ENCODE results near the gene TOR1AIP1.
A peak's percentile ranks its signal among the peaks of the same experiment; 100 is the strongest.

TOR1AIP1 gene

GRCh38 chr1:179881642-179882252 lies 338 bp upstream of the TOR1AIP1 start:
- DNase-seq (ENCODE audit: low read depth): no peak

DNA sequence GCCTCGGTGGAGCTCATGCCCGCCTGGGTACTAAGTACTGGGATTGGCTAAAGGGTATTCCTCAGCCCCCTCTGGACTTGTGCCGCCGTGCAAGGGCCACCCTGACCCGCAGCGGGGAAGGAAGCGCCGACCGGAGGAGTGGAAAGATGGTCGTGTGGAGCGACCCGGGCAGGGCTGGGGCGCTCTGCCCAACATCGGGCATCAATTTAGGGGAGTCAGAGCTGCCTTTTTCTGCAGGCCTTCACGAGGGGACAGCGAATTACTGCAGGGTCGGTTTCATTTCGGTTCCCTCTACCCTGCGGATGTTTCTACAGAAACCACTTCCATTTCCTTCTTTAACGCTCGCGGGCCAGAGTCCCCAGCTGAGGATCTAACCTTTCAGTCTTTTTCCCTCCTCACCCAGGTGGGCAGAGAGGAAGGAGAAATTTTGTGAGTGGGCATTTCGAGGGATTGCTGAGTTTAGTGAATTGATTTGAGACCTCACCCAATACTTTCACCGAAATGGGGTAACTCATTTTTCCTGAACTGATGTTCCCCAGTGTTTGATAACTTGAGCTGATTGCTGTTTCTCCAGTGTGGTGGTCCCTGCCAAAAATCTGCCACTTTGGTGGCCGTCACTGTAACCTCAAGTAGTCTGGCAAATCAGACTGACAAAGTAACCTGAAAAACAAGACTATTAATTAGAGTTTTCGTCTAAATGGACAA lies 1.1 kb downstream of the TOR1AIP1 start:
- no peak for DNase-seq (ENCODE audit: low read depth)

- DNase-seq (ENCODE audit: low read depth): peak; percentile 68
Observed at GRCh38 chr1:179883745-179884138, 1.7 kb downstream of the TOR1AIP1 start.

GRCh38 chr1:179888071-179888470 lies 6.0 kb downstream of the TOR1AIP1 start:
- DNase-seq (ENCODE audit: low read depth): no peak

DNA sequence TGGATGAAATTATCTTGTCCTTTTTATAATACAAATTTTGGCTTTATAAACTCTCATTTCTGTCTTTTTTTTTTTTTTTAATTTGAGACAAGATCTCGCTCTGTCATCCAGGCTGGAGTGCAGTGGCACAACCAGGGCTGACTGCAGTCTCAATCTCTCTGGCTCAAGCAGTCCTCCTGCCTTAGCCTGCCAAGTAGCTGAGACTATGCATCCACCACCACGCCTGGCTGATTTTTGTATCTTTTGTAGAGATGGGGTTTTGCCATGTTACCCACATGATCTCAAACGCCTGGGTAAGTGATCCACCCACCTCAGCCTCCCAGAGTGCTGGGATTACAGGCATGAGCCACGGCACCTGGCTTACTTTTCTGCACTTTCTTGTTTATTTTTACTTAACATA lies 7.5 kb downstream of the TOR1AIP1 start:
- no peak for DNase-seq (ENCODE audit: low read depth)

DNA sequence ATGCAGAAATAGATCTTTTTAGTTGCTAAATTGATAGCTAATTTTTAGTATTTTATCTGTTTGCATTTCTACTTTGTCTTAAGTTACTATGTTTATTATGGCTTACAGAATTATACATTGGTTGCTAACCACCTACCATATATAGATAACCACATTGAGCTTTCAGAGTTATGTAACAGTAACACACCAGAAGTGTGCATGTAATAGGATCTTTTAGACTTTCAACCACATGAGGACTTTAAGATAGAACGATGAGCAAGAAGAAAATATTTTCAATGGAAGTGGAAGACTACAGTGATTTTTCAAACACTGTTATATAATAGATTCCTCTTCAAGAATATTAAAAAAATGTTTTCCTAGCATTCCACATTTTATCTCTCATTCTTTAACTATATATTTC lies 28.8 kb downstream of the TOR1AIP1 start:
- DNase-seq (ENCODE audit: low read depth): no peak

- DNase-seq (ENCODE audit: low read depth): no peak
Observed at GRCh38 chr1:179911812-179912211, 29.7 kb downstream of the TOR1AIP1 start.

- no peak for DNase-seq (ENCODE audit: low read depth)
Observed at GRCh38 chr1:179917601-179918429, 35.7 kb downstream of the TOR1AIP1 start.

GRCh38 chr1:179921472-179921871 lies 39.4 kb downstream of the TOR1AIP1 start:
- DNase-seq (ENCODE audit: low read depth): no peak

- no peak for DNase-seq (ENCODE audit: low read depth)
Observed at GRCh38 chr1:179921981-179922872, 40.1 kb downstream of the TOR1AIP1 start.

DNA sequence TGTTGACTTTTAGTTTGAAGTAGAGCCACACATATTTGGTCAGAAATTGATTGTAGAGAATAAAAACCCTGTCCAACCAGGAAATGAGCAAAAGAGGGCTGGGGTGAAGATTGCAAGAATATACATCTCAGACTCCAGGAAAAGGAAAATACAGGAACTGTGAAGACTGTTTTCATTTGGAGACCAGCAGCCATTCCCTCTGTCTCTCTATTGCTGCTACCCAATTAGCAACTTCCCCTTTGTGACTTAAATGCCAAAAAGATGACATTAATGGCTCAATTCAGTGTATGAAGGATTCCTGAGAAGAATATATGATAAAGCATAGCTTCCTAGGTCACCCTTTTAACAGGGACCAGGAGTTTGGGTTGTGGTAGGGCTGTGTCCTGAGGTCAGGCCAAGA lies 40.9 kb downstream of the TOR1AIP1 start:
- DNase-seq (ENCODE audit: low read depth): no peak

DNA sequence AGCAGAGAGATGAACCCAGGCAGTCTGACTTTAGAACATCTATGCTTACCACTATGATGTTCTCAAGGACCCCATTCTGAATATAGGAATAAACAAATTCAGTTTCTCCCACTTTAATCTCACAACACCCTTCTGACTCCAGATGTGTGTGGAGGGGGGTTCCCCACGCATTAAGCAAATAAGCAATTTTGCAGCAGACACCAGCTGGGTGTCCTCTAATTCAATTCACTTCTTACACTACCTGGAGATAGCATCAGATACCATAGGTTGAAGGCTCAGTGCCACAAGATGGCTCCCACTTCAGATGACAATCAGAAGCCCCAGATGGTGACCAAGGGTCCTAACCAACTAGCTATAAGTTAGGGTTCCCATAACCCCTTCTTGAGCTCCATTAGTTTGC lies 42.2 kb downstream of the TOR1AIP1 start:
- no peak for DNase-seq (ENCODE audit: low read depth)

DNA sequence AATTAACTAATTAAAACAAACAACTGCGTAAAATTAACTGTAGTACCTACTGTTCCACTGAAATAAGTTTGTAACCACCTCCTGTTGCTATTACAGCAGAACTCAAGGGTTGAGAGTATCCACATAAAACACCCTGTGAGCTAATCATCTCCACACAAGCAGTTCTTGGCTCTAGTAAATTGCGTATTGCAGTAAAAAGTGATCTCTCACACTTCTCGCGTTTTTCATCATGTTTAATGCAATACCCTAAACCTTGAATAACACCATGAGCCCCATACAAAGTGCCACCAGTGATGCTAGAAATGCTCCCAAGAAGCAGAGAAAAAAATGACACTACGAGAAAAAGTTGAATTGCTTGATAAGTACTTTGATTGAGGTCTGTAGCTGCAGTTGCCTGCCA lies 43.2 kb downstream of the TOR1AIP1 start:
- DNase-seq (ENCODE audit: low read depth): no peak

DNA sequence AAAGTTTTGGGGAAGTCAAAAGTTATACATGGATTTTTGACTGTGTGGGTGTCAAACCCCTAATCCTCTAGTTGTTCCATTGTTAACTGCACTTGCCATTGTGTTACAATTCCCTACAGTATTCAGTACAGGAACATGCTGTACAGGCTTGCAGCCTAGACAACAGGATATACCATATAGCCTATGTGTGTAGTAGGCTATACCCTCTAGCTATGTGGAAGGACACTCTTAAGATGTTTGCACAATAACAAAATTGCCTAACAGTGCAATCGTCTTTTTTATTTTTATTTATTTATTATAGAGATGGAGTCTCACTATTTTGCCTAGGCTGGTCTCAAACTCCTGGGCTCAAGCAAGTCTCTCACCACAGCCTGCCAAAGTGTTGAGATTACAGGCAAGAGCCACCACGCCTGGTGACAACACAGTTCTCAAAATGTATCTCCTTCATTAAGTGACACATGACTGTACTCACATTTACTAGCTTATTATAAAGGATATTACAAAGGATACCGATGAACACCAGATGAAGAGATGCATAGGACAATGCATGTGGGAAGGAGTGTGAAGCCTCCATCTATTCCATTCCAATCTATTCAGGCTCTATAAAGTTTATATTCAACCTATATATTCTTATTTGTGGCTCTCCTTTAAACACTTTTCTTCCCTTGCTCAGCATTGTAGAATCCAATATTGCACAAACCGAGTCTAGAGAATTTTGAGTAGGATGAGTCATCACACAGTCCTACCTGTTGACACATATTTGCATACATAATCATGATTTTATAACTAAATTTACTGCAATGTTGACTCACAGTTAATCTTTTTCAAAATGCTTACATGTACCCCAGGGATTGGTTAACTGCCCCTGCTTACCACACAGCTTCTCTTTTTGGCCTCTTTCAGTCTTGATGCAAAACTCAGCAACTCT lies 44.1 kb downstream of the TOR1AIP1 start:
- DNase-seq (ENCODE audit: low read depth): no peak

DNA sequence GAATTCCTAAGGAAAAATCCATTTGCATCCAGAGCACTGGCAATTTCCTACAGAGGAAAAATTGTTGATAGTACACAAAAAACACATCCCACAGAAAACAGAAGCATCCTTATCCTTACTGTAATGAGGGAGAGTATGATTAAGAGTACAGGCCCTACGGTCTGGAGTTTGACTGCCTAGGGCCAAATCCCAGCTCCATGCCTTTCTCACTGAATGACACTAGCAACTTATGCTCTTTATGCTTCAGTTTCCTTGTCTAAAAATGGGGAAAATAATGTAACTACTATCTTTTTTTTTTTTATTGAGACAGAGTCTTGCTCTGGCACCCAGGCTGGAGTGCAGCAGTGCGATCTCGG lies 44.7 kb downstream of the TOR1AIP1 start:
- no peak for DNase-seq (ENCODE audit: low read depth)

DNA sequence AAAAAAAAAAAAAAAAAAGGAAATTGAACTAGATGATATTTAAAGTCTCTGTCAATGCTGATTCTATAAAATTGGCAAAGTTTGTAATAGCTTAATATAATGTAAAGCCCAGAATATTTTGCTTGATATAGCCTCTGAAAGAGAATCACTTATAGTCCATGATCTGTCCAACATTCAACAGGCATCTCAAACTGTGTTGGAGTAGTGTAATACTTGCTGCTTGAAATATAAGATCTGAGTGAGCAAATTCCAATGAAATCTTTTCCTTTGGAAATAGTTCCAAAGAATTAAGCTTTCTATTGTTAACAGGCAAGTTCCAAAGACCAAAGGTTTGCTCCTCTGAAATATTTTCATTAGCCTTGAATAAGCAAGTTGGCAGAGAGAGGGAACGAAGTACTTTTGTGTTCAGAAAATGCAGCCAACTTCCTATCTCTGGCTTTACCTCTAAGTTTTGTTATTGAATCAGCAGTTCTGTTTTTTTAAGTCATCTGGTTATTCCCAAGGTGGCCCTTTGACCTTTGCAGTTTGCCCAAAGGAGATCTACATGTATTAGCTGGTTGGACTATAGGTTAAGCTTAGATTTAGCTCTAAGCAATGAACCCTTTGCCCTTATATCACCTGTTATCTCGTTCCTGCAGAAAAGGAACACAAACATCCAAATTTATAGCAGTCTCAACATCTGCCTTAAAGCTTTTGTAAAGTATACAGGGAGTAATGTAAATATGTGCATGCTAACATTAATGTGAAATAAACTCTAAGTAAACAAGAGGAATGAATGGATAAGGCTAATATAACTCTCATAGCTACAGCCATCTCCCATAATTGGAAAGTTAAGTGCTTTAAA lies 48.1 kb downstream of the TOR1AIP1 start:
- no peak for DNase-seq (ENCODE audit: low read depth)

DNA sequence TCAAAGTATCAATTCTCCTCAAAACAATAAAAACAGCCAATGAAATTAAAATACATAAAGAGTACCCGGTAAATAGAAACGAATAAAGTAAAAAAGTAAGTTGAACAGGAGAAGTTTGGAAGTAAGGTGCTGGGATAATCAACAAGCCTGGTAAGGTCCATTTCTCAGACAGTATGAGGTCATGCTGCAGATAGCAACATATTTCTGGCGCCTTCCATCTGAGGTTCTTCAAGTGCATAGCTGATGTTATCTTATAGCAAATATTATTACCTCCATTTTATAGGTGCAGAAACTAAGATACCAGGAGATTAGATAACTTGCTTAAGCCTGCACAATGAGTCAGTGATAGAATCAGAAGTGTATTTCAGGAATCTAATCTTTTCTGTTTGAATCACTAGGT lies 48.8 kb downstream of the TOR1AIP1 start:
- DNase-seq (ENCODE audit: low read depth): no peak

- DNase-seq (ENCODE audit: low read depth): no peak
Observed at GRCh38 chr1:179933219-179933618, 51.1 kb downstream of the TOR1AIP1 start.

GRCh38 chr1:179935909-179936496 lies 53.9 kb downstream of the TOR1AIP1 start:
- no peak for DNase-seq (ENCODE audit: low read depth)

All from stimulated activated CD4-positive, alpha-beta T cell treated with anti-CD3 and anti-CD28 coated beads, Interleukin-2, amount 100 ng/mL, for 4 hours (primary cell).